HCT116 (cell line): ENCODE measurements around the gene ASIC3.
A peak's percentile ranks its signal among the peaks of the same experiment; 100 is the strongest.

Experiments
- CTCF ChIP-seq, 3 experiments: fragments of 200-600 bp in 1 of 3; sonication (generic) in 1 of 3; IDR thresholded peaks in 2 of 3; conservative IDR thresholded peaks in 1 of 3; 2 replicates each; pipeline ENCODE4 v1.5.1; 2012 to 2017; ENCODE audit warnings: low read depth in 2 of 3, low read length in 2 of 3, antibody characterized with exemption in 1 of 3, borderline replicate concordance in 1 of 3, control low read depth in 1 of 3, mild to moderate bottlenecking in 1 of 3, mixed read lengths in 1 of 3, mixed run types in 1 of 3, moderate library complexity in 1 of 3; ENCODE audit not compliant: insufficient read depth in 1 of 3
- EZH2 ChIP-seq: fragments of 200-600 bp; sonication (generic); IDR thresholded peaks from 2 replicates; pipeline ENCODE4 v1.6.1; 2017; ENCODE audit warnings: antibody characterized with exemption, mixed run types
- POLR2A ChIP-seq: IDR thresholded peaks from 2 replicates; pipeline ENCODE4 v1.7.0; 2011; ENCODE audit warnings: borderline replicate concordance; ENCODE audit not compliant: insufficient read depth, insufficient read length; ENCODE audit errors: extremely low read depth
- POLR2AphosphoS5 ChIP-seq: IDR thresholded peaks from 2 replicates; pipeline ENCODE4 v1.6.1; 2011; ENCODE audit warnings: mild to moderate bottlenecking, low read depth, low read length, moderate library complexity
- SIN3A ChIP-seq: IDR thresholded peaks from 2 replicates; pipeline ENCODE4 v1.6.1; 2012; ENCODE audit warnings: low read depth
- YY1 ChIP-seq: IDR thresholded peaks from 2 replicates; pipeline ENCODE4 v1.6.1; 2011; ENCODE audit warnings: low read length, low read depth, moderate library complexity, mild to moderate bottlenecking; ENCODE audit not compliant: insufficient replicate concordance; ENCODE audit errors: extremely low read depth

- TF ChIP-seq POLR2AphosphoS5 = peak; percentile 55
- no peak for TF ChIP-seq CTCF (IDR thresholded peaks at IDR 0.05 in 2 of 3, conservative IDR thresholded peaks at IDR 0.05 in 1 of 3; ENCODE audit: borderline replicate concordance in 1 of 3, insufficient read depth in 1 of 3, low read depth in 2 of 3, low read length in 2 of 3)
- TF ChIP-seq YY1 = no peak
- TF ChIP-seq EZH2 = no peak
- no peak for TF ChIP-seq POLR2A
- no peak for TF ChIP-seq SIN3A
These were observed 9.1 kb upstream of the ASIC3 start for GRCh38 chr7:151038951-151039849.
